ENCODE results near the gene TRPC4. TPM values are rescaled to one million over a fixed set of nuclear protein-coding genes. Genes with fewer than 3 reads are reported as not detected.

TRPC4 gene
- total RNA-seq (2022; extraction: Qiagen RNA extraction; ENCODE audit: low read depth): not detected in 5 replicates

DNA sequence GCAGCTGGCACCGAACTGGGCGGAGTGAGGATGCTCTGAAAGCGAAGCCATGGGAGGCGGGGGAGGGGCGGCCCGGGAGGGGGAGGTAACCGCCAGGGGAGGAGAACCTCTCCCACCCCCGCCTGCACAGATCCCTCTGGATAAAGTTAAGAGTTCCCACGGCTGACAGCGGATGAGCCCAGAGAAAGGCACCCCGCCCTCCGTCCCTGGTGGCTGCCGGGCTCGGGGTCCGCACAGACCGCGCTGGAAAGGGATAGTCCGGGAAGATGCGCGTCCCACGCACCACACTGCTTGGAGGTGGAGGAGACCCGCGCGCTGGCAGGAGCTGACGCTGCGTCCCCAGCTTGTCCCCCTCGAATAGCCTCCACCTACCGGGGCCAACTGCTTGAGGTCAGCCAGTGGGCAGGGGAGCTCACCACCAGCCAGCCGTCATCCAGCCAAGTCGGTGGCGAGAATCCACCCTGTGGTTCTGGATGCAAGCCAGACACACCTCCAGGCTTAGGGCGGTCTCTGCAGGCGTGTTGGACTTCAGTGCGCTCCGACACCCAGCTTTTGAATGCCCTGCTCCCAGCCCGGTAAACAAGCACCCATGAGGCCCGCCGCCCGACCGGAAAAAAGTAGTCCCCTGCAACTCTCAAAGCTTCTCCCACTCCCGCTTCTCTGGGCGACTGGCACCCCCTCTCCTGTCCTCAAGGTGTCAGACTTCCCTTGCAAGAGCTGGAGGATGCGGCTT lies at the start of gene TRPC4:
Gene TRPC4 (minus strand): TSS at position 17 of the 733 bp plus-strand sequence. CDS start 86,439 bp downstream, outside the sequence.

DNA sequence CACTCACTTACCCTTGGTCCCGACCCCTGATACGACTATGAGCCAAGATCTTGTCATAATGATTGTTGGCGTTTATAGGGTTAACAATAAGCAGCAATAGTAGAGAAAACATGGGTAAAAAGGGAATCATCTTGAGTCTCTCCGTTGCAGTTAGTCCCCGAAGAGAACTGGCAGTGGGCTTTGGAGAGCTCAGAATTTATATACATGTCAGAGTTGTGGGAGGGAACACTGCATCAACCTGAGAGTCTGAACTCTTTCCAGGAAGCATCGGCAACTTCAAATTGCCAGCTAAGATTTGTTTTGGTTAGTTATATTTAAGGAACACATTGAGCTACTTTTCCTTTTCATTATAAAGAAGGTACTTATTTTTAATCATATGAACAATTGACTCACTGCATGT lies 271.0 kb downstream of the TRPC4 start, which contains the start of gene POSTN:
Gene POSTN (minus strand): TSS at position 172 of the 400 bp plus-strand sequence. CDS start 42 bp downstream, at position 130.

Data from A549 treated with GW870086 at 1 μM for 4 hours (cell line).